ENCODE measurements around the gene MGARP.

- TF ChIP-seq EZH2 (IDR thresholded peaks at IDR 0.05; ENCODE audit: insufficient read depth, poor library complexity, severe bottlenecking) (no peak), EZH2phosphoT487 (IDR thresholded peaks at IDR 0.05; ENCODE audit: insufficient read depth, low read depth) (no peak)
Observed at GRCh38 chr4:139219450-139220055, 60.5 kb downstream of the MGARP start.

All from GM23248 (cell line).